Activated naive CD8-positive, alpha-beta T cell treated with anti-CD3 and anti-CD28 coated beads, Interleukin-2, amount 50 U/mL, for 16 hours (primary cell): ENCODE data around the gene TPD52L1.

ENCODE experiments used
- DNase-seq: peaks from one replicate; pipeline ENCODE4 v3.0.0-alpha.2; 2020; ENCODE audit warnings: low read depth, low spot score

The TPD52L1 gene

DNA sequence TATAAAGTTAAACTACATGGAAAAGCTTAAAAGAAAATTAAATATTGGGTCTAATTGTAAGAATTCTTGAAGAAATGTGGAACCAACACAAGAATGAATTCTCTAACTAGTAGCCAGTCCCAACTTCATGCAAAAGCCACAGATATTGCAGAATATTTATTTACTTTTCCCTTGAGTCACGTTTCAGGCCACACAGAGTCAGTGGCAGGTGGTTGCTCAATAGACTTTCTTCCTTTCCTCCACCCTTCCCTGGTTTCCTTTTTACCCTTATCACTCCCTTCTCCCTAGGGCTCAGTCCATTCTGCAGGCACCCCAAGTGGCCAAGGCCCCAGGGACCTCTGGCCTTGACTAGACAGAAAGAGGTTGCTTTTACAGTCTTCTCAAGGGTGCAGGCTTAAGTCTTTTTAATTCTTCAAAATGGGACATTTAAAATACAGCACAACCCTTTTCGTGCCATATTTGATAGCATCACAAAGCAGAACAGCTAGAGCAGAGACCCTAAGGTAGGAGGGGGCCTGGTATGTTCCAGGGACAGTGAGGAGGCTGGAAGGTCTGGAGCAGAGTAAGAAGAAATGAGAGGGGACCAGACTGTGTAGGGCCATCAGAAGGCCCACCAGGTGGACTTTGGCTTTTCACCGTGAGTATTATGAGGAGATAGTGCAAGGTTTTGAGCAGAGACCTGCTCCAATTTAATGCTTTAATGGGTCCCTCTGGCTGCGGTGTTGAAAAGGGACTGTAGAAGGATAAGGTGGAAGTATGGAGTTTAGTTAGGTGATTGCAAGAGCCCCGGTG lies 83.2 kb downstream of the TPD52L1 start:
- no peak for DNase-seq

- DNase-seq, result no peak
These were observed 84.2 kb downstream of the TPD52L1 start for GRCh38 chr6:125237764-125238163.

DNA sequence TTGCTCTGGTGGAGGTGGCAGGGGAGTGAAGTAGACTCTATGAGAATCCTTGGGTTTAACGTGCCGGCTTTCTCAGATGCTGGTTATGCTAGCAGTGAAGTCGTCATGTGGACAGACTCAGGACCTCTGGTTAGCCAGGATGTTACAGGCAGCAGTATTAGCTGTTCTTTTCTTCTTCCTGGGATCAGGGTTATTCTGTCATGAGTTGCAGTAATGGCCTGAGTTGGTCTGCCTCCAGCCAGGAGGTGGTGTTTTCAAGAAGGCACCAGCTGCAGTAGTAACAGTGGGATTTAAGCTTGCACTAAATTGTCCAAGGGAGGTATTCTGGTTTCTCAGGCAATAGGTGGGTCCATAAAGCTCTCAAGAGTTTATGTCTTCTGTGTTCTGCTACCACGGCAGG lies 91.5 kb downstream of the TPD52L1 start:
- no peak for DNase-seq

- DNase-seq, result no peak
These were observed 92.1 kb downstream of the TPD52L1 start for GRCh38 chr6:125245523-125246264.

- DNase-seq, result no peak
These were observed 93.0 kb downstream of the TPD52L1 start for GRCh38 chr6:125246566-125246965.

DNA sequence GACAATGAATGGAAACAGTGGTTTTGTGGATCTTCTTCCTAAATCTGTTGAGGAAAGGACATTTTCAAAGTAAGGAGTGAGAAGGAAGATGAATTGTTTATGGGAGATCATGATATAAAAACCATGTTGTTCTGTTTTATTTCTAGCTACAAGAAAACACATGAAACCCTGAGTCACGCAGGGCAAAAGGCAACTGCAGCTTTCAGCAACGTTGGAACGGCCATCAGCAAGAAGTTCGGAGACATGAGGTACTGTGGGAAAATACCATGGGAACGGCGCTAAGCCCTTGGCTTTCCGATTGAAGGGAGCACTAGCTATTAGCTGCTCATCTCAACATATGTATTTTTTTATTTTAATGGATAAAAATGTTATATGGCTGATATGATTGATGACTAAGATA lies 94.6 kb downstream of the TPD52L1 start:
- DNase-seq, result no peak

DNA sequence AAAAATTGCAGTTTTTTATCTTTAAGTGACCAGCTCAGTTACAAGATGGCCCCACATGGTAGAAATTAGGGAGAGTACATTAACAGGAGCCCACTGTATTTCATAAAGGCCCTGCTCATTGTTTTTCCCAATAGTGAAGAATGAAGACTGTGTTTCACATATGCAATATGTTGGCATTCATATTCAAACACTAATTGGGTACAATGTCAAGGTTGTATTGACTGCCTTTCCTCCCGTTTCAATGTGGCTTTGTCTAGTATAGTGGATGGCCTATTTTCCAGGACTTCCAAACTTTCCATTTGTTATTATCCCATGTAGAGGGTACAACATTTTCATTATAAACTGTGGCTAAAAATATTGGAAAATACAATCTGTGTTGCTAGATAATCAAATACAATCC lies 96.9 kb downstream of the TPD52L1 start:
- no peak for DNase-seq

GRCh38 chr6:125251516-125252220 lies 98.1 kb downstream of the TPD52L1 start:
- DNase-seq, result no peak

- DNase-seq, result no peak
These were observed 99.3 kb downstream of the TPD52L1 start for GRCh38 chr6:125252891-125253290.

DNA sequence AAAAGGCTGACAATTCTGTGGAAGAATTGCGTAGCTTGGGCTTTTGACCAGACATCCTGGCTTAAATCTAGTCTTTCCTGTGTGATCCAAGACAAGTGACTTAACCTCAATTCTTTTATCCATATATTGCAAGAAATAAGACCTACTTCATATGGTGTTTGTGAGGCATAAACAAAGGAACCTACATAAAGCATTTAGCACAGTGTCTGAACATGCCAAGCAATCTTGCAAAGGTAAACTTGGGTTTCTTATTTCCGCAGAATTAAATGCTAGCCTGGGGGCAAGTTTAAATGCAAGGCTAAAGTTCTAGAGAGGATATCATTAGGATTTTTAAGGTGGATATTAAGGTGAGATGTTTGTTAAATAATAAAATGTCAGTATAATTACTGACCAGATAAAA lies 100.3 kb downstream of the TPD52L1 start:
- DNase-seq, result no peak

DNA sequence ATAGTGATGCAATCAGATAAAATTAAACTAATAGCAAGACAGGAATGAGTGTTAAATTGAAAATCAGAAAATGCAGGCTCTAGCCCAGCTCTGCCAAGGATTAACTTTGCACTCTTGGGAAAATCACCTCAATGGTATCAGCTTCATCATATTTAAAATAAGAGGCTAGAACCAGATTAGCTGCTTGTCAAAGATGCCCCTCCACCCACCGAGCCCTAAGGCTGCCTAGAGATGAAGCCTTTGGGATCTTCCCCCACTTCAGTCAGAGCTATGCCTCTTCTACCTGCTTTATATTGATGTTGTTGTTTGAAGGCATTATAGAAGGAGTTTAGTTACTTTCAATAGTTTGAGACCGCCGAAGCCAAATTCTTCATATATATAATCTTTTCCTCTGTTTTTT lies 100.7 kb downstream of the TPD52L1 start:
- DNase-seq, result no peak

DNA sequence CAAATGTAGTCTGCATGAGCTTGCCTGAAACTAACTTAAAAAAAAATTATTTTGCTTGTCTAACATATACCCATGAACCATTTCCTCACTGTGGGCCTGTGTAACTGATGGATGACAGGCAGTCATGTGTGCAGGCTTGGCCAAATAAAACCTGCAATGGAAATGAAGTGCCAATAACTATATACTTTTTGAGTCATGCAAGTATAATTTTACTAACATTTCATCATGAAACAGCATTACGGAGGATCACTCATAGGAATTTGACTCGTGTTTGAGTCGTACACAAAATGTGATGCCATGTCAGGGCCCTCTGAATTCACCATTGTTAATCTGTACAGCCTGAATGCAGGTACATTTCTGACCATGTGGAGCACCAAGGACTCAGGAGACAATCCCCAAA lies 101.6 kb downstream of the TPD52L1 start:
- no peak for DNase-seq

DNA sequence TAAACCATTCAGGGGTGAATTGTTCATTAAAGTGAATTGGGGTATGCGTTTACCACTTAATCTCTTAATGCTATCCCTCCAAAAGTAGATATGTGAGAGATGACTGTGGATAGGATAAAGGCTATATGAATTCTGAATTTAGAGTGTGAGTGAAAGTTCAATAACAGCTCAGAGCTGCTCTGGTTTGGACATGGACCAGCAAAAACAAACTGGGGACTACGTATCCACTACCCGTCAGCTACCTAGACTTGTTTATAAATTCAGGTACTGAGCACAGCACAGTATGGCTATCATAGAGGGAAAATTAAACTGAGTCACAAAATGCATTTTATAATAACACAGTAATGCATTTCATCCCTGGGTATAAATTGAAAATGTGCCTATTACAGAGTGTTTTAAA lies 103.8 kb downstream of the TPD52L1 start:
- no peak for DNase-seq

GRCh38 chr6:125258651-125259353 lies 105.2 kb downstream of the TPD52L1 start:
- no peak for DNase-seq

GRCh38 chr6:125259354-125259736 lies 105.8 kb downstream of the TPD52L1 start:
- DNase-seq, result no peak

DNA sequence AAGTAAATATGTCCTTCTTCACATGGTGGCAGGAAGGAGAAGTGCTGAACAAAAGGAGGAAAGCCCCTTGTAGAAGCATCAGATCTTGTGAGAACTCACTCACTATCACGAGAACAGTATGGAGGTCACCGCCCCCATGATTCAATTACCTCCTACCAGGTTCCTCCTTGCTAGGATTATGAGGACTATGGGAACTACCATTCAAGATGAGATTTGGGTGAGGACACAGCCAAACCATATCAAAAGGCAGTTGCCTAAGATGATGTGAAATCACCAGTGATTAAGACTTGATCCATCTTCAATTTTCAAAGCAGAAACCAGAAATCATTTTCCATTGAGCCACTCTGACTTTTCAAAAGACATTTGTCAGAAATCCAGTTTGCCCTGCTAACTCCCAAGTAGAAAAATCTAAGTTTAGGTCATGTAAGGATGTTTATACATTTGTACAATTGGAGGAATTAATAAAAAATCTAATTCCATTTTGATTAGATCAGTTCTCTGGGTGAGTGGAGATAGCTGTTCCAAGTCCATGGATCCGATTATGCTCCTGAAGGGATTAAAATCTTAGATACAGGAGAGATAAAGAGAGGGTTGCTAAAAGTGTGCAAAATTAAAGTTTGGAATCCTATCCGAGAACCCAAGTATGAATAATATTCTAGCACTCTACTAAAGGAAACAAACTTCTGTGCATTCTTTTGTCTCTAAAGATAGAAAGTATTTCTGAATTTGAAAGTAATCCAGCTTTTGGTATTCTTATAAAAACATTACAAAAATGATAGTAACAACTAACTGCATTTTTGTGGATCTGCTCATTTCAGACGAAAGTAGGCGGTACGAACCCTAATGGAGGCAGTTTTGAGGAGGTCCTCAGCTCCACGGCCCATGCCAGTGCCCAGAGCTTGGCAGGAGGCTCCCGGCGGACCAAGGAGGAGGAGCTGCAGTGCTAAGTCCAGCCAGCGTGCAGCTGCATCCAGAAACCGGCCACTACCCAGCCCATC lies 108.7 kb downstream of the TPD52L1 start:
- no peak for DNase-seq

DNA sequence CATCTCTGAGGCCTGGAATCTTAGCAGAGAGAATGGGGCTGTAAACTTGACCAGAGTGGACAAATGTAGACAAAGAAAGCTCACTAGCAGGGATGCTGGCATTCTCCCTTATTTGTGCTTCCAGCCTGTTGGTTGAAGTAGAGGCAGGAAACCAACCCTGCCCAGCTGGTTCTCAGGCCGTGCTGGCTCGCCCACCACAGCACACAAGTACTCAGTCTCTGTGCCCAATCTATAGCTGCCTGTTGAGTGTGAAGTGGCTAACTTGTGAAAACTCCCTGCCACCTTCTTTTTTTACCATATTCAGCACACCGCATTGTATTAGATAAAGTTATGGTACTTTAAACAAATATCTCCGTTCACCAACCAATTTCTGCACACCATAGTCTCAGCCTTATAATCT lies 110.9 kb downstream of the TPD52L1 start:
- no peak for DNase-seq

DNA sequence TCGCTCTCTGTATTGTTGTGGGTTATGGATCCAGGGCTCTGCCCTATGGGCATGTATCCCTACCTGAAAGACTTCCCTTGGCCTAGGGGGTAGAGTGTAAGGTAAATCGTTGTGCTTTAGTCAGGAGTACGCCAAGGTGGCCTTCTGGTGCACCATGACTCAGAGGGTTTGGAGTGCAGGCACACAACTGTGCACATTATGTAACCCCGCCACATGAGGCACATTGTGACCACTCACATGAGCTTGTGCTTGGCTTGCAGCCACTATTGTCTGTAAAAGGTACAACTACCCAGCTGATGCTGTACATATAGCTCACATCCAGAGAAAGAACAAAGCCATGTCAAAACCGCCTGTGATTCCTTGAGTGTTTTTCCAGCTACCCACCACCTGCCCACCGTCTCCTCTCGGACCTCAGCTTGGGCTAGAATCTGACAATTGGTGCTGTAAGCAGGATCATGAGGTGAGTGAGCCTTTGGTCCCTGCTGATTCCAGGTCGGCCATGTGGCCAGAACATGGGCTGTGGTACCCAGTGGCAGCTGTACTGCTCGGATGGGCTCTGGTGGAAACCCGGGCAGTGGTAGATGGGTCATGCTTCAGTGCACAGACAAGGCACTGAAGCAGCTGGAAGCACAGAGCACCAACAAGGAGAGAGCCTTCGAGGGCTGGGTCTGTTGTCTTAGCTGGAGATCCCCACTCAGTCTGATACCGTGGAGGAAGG lies 114.4 kb downstream of the TPD52L1 start:
- DNase-seq, result no peak

DNA sequence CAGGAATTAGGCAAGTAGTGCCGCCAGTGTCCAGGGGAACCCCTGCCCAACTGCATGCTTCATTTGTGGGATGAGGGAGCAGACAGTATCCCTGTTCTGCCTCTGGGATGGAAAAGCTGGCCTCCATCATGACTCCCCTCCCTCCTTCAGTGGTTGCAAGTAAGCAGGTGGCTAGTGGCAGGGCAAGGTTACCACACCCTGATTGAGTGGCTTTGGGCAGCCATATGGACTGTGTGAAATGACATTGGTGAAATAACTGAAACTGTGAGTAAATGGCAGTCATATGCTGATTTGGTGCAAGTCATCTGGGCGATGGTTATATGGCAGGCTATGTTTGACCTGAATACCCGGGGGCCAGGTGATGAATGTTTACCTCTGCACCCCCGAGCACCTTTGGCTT lies 115.2 kb downstream of the TPD52L1 start:
- no peak for DNase-seq

GRCh38 chr6:125269328-125269985 lies 115.9 kb downstream of the TPD52L1 start:
- no peak for DNase-seq
